ENCODE results near the gene WNT11.
"Not testable (repeated sequence)": the region's sequence is repeated elsewhere in the genome, so short reads cannot be mapped to it uniquely, and the experiment has no call there.

WNT11 gene

GRCh38 chr11:76201672-76202412, 4.5 kb downstream of the WNT11 start:
- no peaks in the 10 kb centered on the region for H3K4me1 ChIP-seq (ENCODE audit: control insufficient read depth, insufficient read depth, low read length)
- H3K27ac ChIP-seq (ENCODE audit: low read depth, low read length) = no peak overlapping the region

GRCh38 chr11:76201056-76201455, 5.2 kb downstream of the WNT11 start:
- Histone ChIP-seq H3K36me3 (ENCODE audit: control insufficient read depth, insufficient read depth, low read length) (no peaks in the 10 kb centered on the region), H3K9ac (ENCODE audit: low read length) (no peak overlapping the region), H3K27me3 (ENCODE audit: control insufficient read depth, insufficient read depth, low read length) (peaks cover 6% of the 10 kb centered on the region), H3K27ac (ENCODE audit: low read depth, low read length) (no peak overlapping the region), H3K4me3 (ENCODE audit: low read length) (no peak overlapping the region), H3K4me1 (ENCODE audit: control insufficient read depth, insufficient read depth, low read length) (no peaks in the 10 kb centered on the region)

More at GRCh38 chr11:76201672-76202412, 4.5 kb downstream of the WNT11 start:
- Histone ChIP-seq H3K27me3 (ENCODE audit: control insufficient read depth, insufficient read depth, low read length) (peaks cover 6% of the 10 kb centered on the region), H3K9ac (ENCODE audit: low read length) (no peak overlapping the region), H3K36me3 (ENCODE audit: control insufficient read depth, insufficient read depth, low read length) (no peaks in the 10 kb centered on the region), H3K4me3 (ENCODE audit: low read length) (no peak overlapping the region)

GRCh38 chr11:76200006-76200940, 6.0 kb downstream of the WNT11 start:
- Histone ChIP-seq H3K36me3 (ENCODE audit: control insufficient read depth, insufficient read depth, low read length) (no peaks in the 10 kb centered on the region), H3K9ac (ENCODE audit: low read length) (no peak overlapping the region), H3K27ac (ENCODE audit: low read depth, low read length) (no peak overlapping the region), H3K4me1 (ENCODE audit: control insufficient read depth, insufficient read depth, low read length) (no peaks in the 10 kb centered on the region), H3K27me3 (ENCODE audit: control insufficient read depth, insufficient read depth, low read length) (no peaks in the 10 kb centered on the region), H3K4me3 (ENCODE audit: low read length) (no peak overlapping the region)

GRCh38 chr11:76198691-76199090, 7.6 kb downstream of the WNT11 start:
- H3K36me3 ChIP-seq (ENCODE audit: control insufficient read depth, insufficient read depth, low read length); H3K4me3 ChIP-seq (ENCODE audit: low read length); H3K27me3 ChIP-seq (ENCODE audit: control insufficient read depth, insufficient read depth, low read length); H3K4me1 ChIP-seq (ENCODE audit: control insufficient read depth, insufficient read depth, low read length); H3K9ac ChIP-seq (ENCODE audit: low read length); H3K27ac ChIP-seq (ENCODE audit: low read depth, low read length): not testable (repeated sequence)

GRCh38 chr11:76197941-76198640, 8.2 kb downstream of the WNT11 start:
- H3K27ac ChIP-seq (ENCODE audit: low read depth, low read length) = no peak overlapping the region
- H3K27me3 ChIP-seq (ENCODE audit: control insufficient read depth, insufficient read depth, low read length) = no peaks in the 10 kb centered on the region
- H3K4me1 ChIP-seq (ENCODE audit: control insufficient read depth, insufficient read depth, low read length) = no peaks in the 10 kb centered on the region
- H3K36me3 ChIP-seq (ENCODE audit: control insufficient read depth, insufficient read depth, low read length) = no peaks in the 10 kb centered on the region
- no peak overlapping the region for H3K9ac ChIP-seq (ENCODE audit: low read length)
- H3K4me3 ChIP-seq (ENCODE audit: low read length) = no peak overlapping the region

GRCh38 chr11:76197332-76197731, 9.0 kb downstream of the WNT11 start:
- Histone ChIP-seq H3K4me1 (ENCODE audit: control insufficient read depth, insufficient read depth, low read length) (no peaks in the 10 kb centered on the region), H3K36me3 (ENCODE audit: control insufficient read depth, insufficient read depth, low read length) (no peaks in the 10 kb centered on the region), H3K27me3 (ENCODE audit: control insufficient read depth, insufficient read depth, low read length) (no peaks in the 10 kb centered on the region), H3K4me3 (ENCODE audit: low read length) (no peak overlapping the region), H3K27ac (ENCODE audit: low read depth, low read length) (no peak overlapping the region), H3K9ac (ENCODE audit: low read length) (no peak overlapping the region)

- H3K4me1 ChIP-seq (ENCODE audit: control insufficient read depth, insufficient read depth, low read length) = no peaks in the 10 kb centered on the region
- H3K9ac ChIP-seq (ENCODE audit: low read length) = no peak overlapping the region
- no peaks in the 10 kb centered on the region for H3K36me3 ChIP-seq (ENCODE audit: control insufficient read depth, insufficient read depth, low read length)
These were observed 9.5 kb downstream of the WNT11 start for GRCh38 chr11:76196849-76197248.

GRCh38 chr11:76194872-76195668, 11.2 kb downstream of the WNT11 start:
- Histone ChIP-seq H3K4me1 (ENCODE audit: control insufficient read depth, insufficient read depth, low read length) (no peaks in the 10 kb centered on the region), H3K9ac (ENCODE audit: low read length) (no peak overlapping the region), H3K4me3 (ENCODE audit: low read length) (no peak overlapping the region), H3K36me3 (ENCODE audit: control insufficient read depth, insufficient read depth, low read length) (no peaks in the 10 kb centered on the region), H3K27ac (ENCODE audit: low read depth, low read length) (no peak overlapping the region), H3K27me3 (ENCODE audit: control insufficient read depth, insufficient read depth, low read length) (no peaks in the 10 kb centered on the region)

More at GRCh38 chr11:76196849-76197248, 9.5 kb downstream of the WNT11 start:
- Histone ChIP-seq H3K27me3 (ENCODE audit: control insufficient read depth, insufficient read depth, low read length) (no peaks in the 10 kb centered on the region), H3K4me3 (ENCODE audit: low read length) (no peak overlapping the region), H3K27ac (ENCODE audit: low read depth, low read length) (no peak overlapping the region)

- H3K36me3 ChIP-seq (ENCODE audit: control insufficient read depth, insufficient read depth, low read length) = no peaks in the 10 kb centered on the region
These were observed 13.1 kb downstream of the WNT11 start for GRCh38 chr11:76193219-76193618.

GRCh38 chr11:76190376-76190775, 15.9 kb downstream of the WNT11 start:
- Histone ChIP-seq H3K9ac (ENCODE audit: low read length) (no peak overlapping the region), H3K27me3 (ENCODE audit: control insufficient read depth, insufficient read depth, low read length) (no peaks in the 10 kb centered on the region), H3K36me3 (ENCODE audit: control insufficient read depth, insufficient read depth, low read length) (no peaks in the 10 kb centered on the region), H3K4me1 (ENCODE audit: control insufficient read depth, insufficient read depth, low read length) (no peaks in the 10 kb centered on the region), H3K27ac (ENCODE audit: low read depth, low read length) (no peak overlapping the region), H3K4me3 (ENCODE audit: low read length) (no peak overlapping the region)

More at GRCh38 chr11:76193219-76193618, 13.1 kb downstream of the WNT11 start:
- Histone ChIP-seq H3K9ac (ENCODE audit: low read length) (no peak overlapping the region), H3K27ac (ENCODE audit: low read depth, low read length) (no peak overlapping the region), H3K27me3 (ENCODE audit: control insufficient read depth, insufficient read depth, low read length) (no peaks in the 10 kb centered on the region), H3K4me1 (ENCODE audit: control insufficient read depth, insufficient read depth, low read length) (no peaks in the 10 kb centered on the region), H3K4me3 (ENCODE audit: low read length) (no peak overlapping the region)

GRCh38 chr11:76189682-76190081, 16.6 kb downstream of the WNT11 start:
- H3K36me3 ChIP-seq (ENCODE audit: control insufficient read depth, insufficient read depth, low read length) = no peaks in the 10 kb centered on the region
- no peak overlapping the region for H3K27ac ChIP-seq (ENCODE audit: low read depth, low read length)
- H3K9ac ChIP-seq (ENCODE audit: low read length) = no peak overlapping the region
- no peak overlapping the region for H3K4me3 ChIP-seq (ENCODE audit: low read length)
- no peaks in the 10 kb centered on the region for H3K4me1 ChIP-seq (ENCODE audit: control insufficient read depth, insufficient read depth, low read length)
- H3K27me3 ChIP-seq (ENCODE audit: control insufficient read depth, insufficient read depth, low read length) = no peaks in the 10 kb centered on the region

Data from rectal smooth muscle tissue (tissue), 1 donor.